Measurements from ENCODE around the gene SMARCAL1.

- TF ChIP-seq EZH2phosphoT487 (IDR thresholded peaks at IDR 0.05; ENCODE audit: borderline replicate concordance, low read depth) (no peak), MXI1 (IDR thresholded peaks at IDR 0.05; ENCODE audit: low read depth, low read length) (no peak)
- TF ChIP-seq, protein P1, sequence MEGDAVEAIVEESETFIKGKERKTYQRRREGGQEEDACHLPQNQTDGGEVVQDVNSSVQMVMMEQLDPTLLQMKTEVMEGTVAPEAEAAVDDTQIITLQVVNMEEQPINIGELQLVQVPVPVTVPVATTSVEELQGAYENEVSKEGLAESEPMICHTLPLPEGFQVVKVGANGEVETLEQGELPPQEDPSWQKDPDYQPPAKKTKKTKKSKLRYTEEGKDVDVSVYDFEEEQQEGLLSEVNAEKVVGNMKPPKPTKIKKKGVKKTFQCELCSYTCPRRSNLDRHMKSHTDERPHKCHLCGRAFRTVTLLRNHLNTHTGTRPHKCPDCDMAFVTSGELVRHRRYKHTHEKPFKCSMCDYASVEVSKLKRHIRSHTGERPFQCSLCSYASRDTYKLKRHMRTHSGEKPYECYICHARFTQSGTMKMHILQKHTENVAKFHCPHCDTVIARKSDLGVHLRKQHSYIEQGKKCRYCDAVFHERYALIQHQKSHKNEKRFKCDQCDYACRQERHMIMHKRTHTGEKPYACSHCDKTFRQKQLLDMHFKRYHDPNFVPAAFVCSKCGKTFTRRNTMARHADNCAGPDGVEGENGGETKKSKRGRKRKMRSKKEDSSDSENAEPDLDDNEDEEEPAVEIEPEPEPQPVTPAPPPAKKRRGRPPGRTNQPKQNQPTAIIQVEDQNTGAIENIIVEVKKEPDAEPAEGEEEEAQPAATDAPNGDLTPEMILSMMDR (IDR thresholded peaks at IDR 0.05), result no peak
- TF ChIP-seq, protein P2, sequence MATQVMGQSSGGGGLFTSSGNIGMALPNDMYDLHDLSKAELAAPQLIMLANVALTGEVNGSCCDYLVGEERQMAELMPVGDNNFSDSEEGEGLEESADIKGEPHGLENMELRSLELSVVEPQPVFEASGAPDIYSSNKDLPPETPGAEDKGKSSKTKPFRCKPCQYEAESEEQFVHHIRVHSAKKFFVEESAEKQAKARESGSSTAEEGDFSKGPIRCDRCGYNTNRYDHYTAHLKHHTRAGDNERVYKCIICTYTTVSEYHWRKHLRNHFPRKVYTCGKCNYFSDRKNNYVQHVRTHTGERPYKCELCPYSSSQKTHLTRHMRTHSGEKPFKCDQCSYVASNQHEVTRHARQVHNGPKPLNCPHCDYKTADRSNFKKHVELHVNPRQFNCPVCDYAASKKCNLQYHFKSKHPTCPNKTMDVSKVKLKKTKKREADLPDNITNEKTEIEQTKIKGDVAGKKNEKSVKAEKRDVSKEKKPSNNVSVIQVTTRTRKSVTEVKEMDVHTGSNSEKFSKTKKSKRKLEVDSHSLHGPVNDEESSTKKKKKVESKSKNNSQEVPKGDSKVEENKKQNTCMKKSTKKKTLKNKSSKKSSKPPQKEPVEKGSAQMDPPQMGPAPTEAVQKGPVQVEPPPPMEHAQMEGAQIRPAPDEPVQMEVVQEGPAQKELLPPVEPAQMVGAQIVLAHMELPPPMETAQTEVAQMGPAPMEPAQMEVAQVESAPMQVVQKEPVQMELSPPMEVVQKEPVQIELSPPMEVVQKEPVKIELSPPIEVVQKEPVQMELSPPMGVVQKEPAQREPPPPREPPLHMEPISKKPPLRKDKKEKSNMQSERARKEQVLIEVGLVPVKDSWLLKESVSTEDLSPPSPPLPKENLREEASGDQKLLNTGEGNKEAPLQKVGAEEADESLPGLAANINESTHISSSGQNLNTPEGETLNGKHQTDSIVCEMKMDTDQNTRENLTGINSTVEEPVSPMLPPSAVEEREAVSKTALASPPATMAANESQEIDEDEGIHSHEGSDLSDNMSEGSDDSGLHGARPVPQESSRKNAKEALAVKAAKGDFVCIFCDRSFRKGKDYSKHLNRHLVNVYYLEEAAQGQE (IDR thresholded peaks at IDR 0.05; ENCODE audit: low read depth, low read length), result no peak
Measured at GRCh38 chr2:216498070-216498378, 85.7 kb downstream of the SMARCAL1 start.

All from SK-N-SH (cell line).